Keratinocyte (primary cell): Measurements from ENCODE around the gene SFMBT1. TPM values are rescaled to one million over a fixed set of nuclear protein-coding genes. Genes with fewer than 3 reads are reported as not detected.

Experiments
- DNase-seq: peaks from one replicate; pipeline ENCODE4 v3.0.0-alpha.2; 2011; ENCODE audit warnings: low read depth, missing footprints, low spot score
- FAIRE-seq: peaks from 2 replicates; lab custom pipeline; 2011; peaks lifted over from hg19 to GRCh38; lab: Jason Lieb, UNC
- H2AFZ ChIP-seq: 2 replicates; pipeline ENCODE4 v1.6.0; 2012; ENCODE audit warnings: low read length, control low read depth, inconsistent platforms; ENCODE audit not compliant: control insufficient read depth
- H3K27ac ChIP-seq: 2 replicates; pipeline ENCODE4 v1.5.1; 2011; ENCODE audit warnings: low read length; ENCODE audit not compliant: control insufficient read depth, insufficient read depth
- H3K27me3 ChIP-seq: 3 replicates; pipeline ENCODE4 v1.6.0; 2011; ENCODE audit warnings: low read length; ENCODE audit not compliant: control insufficient read depth, insufficient read depth; ENCODE audit errors: extremely low read depth
- H3K36me3 ChIP-seq, 2 experiments: 2 replicates in 1 of 2; 3 replicates in 1 of 2; pipeline ENCODE4 v1.5.1; 2011; ENCODE audit warnings: low read length in 2 of 2, mild to moderate bottlenecking in 1 of 2; ENCODE audit not compliant: control insufficient read depth in 2 of 2, insufficient read depth in 2 of 2; ENCODE audit errors: extremely low read depth in 1 of 2
- H3K4me1 ChIP-seq: 3 replicates; pipeline ENCODE4 v1.5.1; 2011; ENCODE audit warnings: low read length; ENCODE audit not compliant: control insufficient read depth, insufficient read depth; ENCODE audit errors: extremely low read depth
- H3K4me2 ChIP-seq: 3 replicates; pipeline ENCODE4 v1.6.0; 2011; ENCODE audit warnings: low read depth, low read length; ENCODE audit not compliant: control insufficient read depth, insufficient read depth; ENCODE audit errors: extremely low read depth
- H3K4me3 ChIP-seq, 3 experiments: fragments of 200-600 bp in 1 of 3; sonication (generic) in 1 of 3; 2 replicates in 2 of 3; 3 replicates in 1 of 3; pipeline ENCODE4 v1.5.1; 2011 to 2016; ENCODE audit warnings: low read length in 3 of 3, mild to moderate bottlenecking in 3 of 3, control low read depth in 2 of 3, inconsistent platforms in 1 of 3, low read depth in 1 of 3, mixed read lengths in 1 of 3, mixed run types in 1 of 3, moderate library complexity in 1 of 3; ENCODE audit not compliant: control insufficient read depth in 2 of 3, insufficient read depth in 2 of 3; ENCODE audit errors: extremely low read depth in 1 of 3
- H3K79me2 ChIP-seq: 2 replicates; pipeline ENCODE4 v1.6.0; 2012; ENCODE audit warnings: low read length; ENCODE audit not compliant: control insufficient read depth, insufficient read depth
- H3K9ac ChIP-seq: 3 replicates; pipeline ENCODE4 v1.6.0; 2011; ENCODE audit warnings: low read length; ENCODE audit not compliant: control insufficient read depth, insufficient read depth; ENCODE audit errors: extremely low read depth
- H3K9me1 ChIP-seq: 3 replicates; pipeline ENCODE4 v1.6.0; 2011; ENCODE audit warnings: low read length; ENCODE audit not compliant: control insufficient read depth, insufficient read depth; ENCODE audit errors: extremely low read depth
- H3K9me3 ChIP-seq: 2 replicates; pipeline ENCODE4 v1.5.1; 2012; ENCODE audit warnings: low read depth, low read length; ENCODE audit not compliant: control insufficient read depth
- H4K20me1 ChIP-seq: 3 replicates; pipeline ENCODE4 v1.6.0; 2011; ENCODE audit warnings: low read length; ENCODE audit not compliant: control insufficient read depth, insufficient read depth; ENCODE audit errors: extremely low read depth
- CTCF ChIP-seq, 3 experiments: IDR thresholded peaks in 1 of 3; conservative IDR thresholded peaks in 1 of 3; optimal IDR thresholded peaks in 1 of 3; 2 replicates in 2 of 3; 3 replicates in 1 of 3; pipeline versions ENCODE3 to v1.5.1; 2011; ENCODE audit warnings: low read length in 3 of 3, mild to moderate bottlenecking in 3 of 3, moderate library complexity in 2 of 3, control low read depth in 1 of 3, inconsistent platforms in 1 of 3; ENCODE audit not compliant: insufficient read depth in 2 of 3; ENCODE audit errors: extremely low read depth in 1 of 3
- EZH2 ChIP-seq: IDR thresholded peaks from one replicate; pipeline ENCODE4 v1.6.1; 2012; ENCODE audit warnings: inconsistent platforms, mild to moderate bottlenecking, low read length, moderate library complexity
- dilution Hi-C: fragments of 300-500 bp; cut with MboI; formaldehyde crosslinking; loops from one replicate; pipeline ENCODE4 v1.7.0; 2020; ENCODE audit warnings: low sequenced_read_pairs; ENCODE audit not compliant: extremely low pct_ligation_motif_present
- polyA plus RNA-seq, 5 experiments: library from polyadenylated mRNA; depleted of rRNA in 3 of 5; stranded (reverse) in 3 of 5; stranded (forward) in 1 of 5; unstranded in 1 of 5; fragments of >200 nt; gene quantifications; 1 replicate in 1 of 5; 2 replicates in 3 of 5; 3 replicates in 1 of 5; pipeline versions ENCODE4 v1.2.1 to v1.2.3, GENCODE V29; 2011 to 2012; ENCODE audit warnings: missing spikeins in 2 of 5, low read depth in 1 of 5, low replicate concordance in 1 of 5

SFMBT1 gene
- polyA plus RNA-seq, 1 donor (not counting 4 experiments of a cell fraction or from before 2014, with no cell fraction given) = 4.1 TPM

- Histone ChIP-seq H3K79me2 (no peaks in the 10 kb centered on the region), H3K4me2 (no peak overlapping the region), H3K9me3 (no peaks in the 10 kb centered on the region), H3K36me3 (no peaks in the 10 kb centered on the region), H3K27me3 (no peaks in the 10 kb centered on the region), H3K27ac (no peak overlapping the region), H3K9ac (no peak overlapping the region), H4K20me1 (no peaks in the 10 kb centered on the region), H3K4me1 (no peaks in the 10 kb centered on the region), H3K9me1 (no peaks in the 10 kb centered on the region), H3K4me3 (no peak overlapping the region), H2AFZ (no peak overlapping the region)
- FAIRE-seq = no peak
- TF ChIP-seq CTCF (optimal IDR thresholded peaks at IDR 0.05 in 1 of 3, IDR thresholded peaks at IDR 0.05 in 1 of 3, conservative IDR thresholded peaks at IDR 0.05 in 1 of 3; ENCODE audit: extremely low read depth in 1 of 3, insufficient read depth in 2 of 3, low read length in 3 of 3) (no peak), EZH2 (no peak)
- no peak for DNase-seq
- dilution Hi-C loops = no loop called here
Observed at GRCh38 chr3:53009826-53010539, 35.9 kb downstream of the SFMBT1 start.

- no peak overlapping the region for H2AFZ ChIP-seq
- no peak for DNase-seq
- no peak overlapping the region for H3K4me2 ChIP-seq
- H3K4me1 ChIP-seq = no peaks in the 10 kb centered on the region
- no peaks in the 10 kb centered on the region for H3K79me2 ChIP-seq
- no peak overlapping the region for H3K4me3 ChIP-seq
- no peaks in the 10 kb centered on the region for H3K9me1 ChIP-seq
- no peak overlapping the region for H3K27ac ChIP-seq
- no peaks in the 10 kb centered on the region for H3K9me3 ChIP-seq
- H3K36me3 ChIP-seq = no peaks in the 10 kb centered on the region
- no peak overlapping the region for H3K9ac ChIP-seq
- FAIRE-seq = no peak
- TF ChIP-seq EZH2 = no peak
- no peak for TF ChIP-seq CTCF (optimal IDR thresholded peaks at IDR 0.05 in 1 of 3, IDR thresholded peaks at IDR 0.05 in 1 of 3, conservative IDR thresholded peaks at IDR 0.05 in 1 of 3; ENCODE audit: extremely low read depth in 1 of 3, insufficient read depth in 2 of 3, low read length in 3 of 3)
- dilution Hi-C loops = no loop called here
- H4K20me1 ChIP-seq = no peaks in the 10 kb centered on the region
- no peaks in the 10 kb centered on the region for H3K27me3 ChIP-seq
Observed at GRCh38 chr3:53008932-53009331, 36.9 kb downstream of the SFMBT1 start.
